Measurements from ENCODE around the gene CORIN.
A peak's percentile ranks its signal among the peaks of the same experiment; 100 is the strongest.
"Not testable (repeated sequence)": the region's sequence is repeated elsewhere in the genome, so short reads cannot be mapped to it uniquely, and the experiment has no call there.

Gene CORIN

DNA sequence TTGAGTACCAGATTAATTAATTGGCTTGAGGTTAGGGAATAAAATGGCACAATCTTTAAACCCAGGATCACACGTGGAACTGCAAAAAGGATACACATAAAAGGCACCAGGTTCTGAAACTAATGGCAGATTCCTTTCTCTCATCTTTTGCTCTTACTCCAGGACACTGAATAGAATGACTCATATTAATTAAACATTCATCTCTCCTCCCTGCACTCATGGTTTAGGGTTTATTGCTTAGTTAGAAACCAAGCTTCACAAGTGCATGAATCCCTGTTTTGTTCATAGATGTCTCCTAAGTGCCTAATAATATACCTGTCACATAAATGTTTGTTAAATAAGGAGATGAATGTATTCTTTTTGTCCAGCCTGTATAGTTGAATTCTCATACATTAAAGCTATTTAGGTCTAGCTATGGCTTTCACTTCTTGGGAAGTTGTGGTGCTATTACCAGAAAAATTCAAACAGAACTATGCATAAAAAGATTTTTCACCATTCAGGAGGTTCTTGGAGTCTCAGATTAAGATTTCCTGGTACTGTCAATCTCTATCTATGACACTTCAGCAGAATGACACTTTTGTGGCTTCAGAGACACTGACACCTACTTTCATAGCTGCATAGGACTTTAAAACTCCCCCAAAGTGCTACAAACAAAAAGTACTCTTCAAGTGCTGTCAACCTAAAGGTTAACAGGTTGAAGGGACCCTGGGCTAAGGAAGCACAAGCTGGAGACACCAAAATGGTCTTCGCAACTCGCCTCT is 7.4 kb downstream of the CORIN start:
- DNase-seq = no peak

DNA sequence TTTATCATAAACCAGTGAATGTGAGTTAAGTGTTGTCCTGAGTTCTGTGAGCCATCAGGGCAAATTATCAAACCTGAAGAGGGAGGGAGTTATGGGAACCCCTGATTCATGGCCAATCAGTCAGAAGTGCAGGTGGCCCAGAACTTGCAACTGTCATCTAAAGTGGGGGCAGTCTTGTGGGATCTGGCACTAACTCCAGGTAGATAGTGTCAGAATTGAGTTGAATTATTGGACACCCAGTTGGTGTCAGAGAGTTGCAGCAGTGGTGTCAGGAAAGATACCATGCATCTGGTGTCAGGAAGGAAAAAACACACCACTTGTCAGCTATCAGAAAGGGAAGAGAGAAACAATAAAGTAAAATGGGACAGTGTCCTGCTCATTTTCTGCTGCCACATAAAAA is 8.4 kb downstream of the CORIN start:
- no peak for DNase-seq

DNA sequence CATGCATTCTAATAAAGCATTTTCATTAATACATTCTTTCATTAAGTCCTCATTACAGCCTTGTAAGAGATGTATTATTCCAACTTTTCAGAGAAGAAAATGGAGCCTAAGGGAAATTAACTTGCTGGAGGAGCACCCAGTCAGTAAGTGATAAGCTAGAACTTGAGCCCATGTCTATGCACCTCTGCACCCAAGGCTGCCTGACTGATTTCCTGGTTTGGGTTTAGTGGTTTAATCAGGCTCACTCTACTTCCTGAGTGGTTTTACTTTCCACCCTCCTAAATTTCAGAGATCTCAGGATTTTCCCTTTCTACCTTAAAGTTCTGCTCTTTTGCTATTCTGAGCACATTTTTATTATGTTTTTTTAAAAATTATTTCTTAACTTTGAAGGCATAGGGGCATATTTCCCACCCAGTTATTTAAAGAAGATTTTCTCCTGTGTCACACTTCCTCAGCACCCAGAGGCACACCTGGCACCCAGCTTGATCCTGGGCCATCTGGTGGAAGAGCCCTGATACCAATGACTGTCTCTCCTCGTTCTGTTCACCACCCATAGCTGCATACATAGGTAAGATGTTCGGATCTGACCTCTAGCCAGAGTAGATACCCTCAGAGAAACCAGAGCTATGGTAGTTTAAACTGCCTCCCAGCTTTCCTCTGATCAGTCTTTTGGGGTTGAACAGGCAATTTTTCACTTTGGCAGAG is 10.4 kb downstream of the CORIN start:
- no peak for DNase-seq

DNA sequence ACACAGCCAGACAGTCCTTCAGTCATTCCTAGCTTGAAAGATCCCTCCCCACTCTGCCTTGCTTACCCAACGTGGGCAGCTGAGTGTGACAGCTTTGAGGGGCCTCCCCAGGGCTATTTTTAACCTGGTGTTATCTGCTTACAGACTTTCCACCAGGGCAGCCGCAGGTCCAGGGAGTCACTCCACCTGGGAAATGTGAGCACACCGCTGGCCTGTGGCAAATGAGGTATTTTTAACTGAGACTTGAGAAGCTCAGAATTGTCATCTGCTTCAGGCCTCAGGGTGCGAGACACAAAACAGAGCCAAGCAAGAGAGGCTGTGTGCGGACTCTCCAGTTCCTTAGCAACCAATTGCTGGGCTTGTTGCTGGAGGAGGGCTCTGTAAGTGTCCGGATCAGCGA is 13.0 kb downstream of the CORIN start:
- DNase-seq = peak; percentile 25

DNA sequence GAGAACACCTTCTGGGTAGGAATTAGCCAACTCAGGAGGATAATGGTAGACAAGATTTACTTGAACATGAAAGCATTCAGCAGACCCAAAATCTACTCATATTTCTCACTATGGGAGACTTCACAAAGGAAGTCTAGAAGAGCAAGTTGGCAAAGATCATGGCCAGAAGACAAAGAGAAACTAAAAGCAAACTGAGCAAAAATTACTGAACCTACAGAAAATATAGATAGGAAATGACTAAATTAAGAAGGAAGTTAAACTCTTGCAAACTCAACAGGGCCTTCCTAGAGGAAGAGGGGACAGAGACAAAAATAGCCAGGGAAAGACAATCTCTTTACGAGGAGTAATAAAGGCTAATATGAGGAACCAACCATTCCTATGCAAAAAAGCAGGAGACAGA is 18.7 kb downstream of the CORIN start:
- DNase-seq = no peak

DNA sequence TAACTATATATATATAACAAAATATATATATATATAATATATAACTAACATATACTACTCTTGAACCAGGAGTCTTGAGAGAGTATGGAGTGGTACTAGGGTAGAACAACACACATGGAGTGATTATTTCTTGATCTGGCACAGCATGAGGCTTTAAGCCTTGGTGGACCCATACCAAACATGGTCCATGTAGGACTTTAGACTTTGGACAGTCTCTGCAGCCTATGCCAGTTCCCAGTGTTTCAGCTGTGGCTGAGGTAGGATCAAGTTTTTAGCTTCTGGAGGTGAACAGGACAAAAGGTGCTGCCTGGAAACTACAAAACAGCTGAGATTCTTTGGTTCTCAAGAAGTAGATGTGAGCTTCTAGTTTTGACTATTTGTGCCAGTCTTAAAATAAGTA is 20.6 kb downstream of the CORIN start:
- DNase-seq = no peak

DNA sequence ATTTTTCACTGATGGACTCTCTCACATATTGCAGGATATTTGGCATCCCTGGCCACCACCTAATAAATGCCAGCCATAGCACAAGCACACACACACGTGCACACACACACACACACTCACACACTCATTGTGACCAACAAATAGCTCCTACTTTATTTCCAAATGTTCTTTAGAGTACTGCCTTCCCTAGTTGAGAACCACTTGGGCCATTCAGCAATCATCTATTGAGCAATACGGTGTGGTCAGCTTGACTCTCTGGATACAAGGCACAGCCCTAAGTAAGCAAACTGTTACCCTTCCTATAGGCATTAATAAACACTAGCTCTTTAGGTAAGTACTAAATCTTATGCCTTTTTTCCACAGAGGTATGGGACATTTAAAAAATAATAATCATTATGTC is 21.1 kb downstream of the CORIN start:
- no peak for DNase-seq

DNA sequence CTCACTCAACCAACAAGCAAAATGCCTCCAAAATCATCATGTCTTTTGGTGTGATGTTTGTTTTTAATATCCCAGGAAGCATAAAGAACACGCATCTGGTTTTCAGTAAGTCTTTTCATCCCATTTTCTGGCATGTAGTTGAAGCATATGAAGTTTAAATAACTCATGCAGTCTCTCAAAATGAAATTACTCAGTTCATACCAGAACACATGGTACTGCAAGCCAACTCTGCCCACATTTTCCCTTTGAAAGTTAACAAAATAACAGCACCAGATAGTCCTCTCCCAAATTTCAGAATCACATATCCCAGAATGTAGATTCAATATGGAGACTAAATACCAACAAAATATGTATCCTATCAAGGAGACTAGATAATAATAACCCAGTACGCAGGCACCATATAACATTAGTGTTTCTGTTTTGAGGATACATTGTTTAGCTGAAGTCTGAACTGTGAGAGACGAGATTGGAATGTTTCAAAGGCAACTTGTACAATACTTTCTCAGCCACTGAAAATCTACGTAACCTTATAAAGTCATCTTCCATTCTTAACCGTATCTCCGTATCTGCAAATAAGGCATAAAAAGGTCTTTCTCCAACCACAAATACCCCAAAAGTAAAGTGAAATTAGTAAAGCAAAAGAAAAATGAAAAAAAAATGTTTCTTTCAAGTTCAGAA is 23.1 kb downstream of the CORIN start:
- no peak for DNase-seq

DNA sequence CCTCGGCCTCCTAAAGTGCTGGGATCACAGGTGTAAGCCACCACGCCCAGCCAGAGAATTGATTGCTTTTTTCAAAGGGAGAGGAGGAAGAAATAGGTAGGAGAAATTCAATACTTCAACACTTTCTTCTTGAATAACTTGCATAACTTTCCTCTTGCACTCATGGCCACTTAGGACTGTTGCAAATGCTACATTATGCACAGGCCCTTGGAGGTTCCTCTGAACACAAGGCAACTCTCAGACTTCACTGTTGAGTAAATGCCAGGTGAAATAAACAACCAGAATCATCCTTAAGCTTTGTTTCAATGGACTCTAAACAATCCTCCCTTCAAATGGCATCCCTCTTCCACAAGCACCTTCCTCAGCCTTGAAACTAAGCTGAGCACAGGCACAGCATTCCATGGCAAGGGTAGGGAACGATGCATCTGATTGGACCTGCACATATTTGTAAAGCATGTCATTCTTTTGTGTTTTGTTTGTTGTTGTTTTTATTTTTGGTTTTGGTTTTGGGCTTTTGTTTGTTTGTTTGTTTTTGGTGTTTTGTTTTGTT is 28.1 kb downstream of the CORIN start:
- no peak for DNase-seq

DNA sequence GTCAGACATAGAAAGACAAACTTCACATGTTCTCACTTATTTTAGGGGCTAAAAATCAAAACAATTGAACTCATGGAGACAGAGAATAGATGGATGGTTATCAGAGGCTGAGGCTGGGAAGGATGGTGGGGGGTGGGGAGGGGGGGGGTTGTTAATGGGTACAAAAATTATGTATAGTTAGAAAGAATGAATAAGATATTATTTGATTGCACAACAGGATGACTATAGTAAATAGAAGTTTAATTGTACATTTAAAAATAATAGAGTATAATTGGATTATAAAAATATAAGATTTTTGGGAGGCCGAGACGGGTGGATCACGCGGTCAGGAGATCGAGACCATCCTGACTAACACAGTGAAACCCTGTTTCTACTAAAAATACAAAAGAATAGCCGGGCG is 33.3 kb downstream of the CORIN start:
- no peak for DNase-seq

DNA sequence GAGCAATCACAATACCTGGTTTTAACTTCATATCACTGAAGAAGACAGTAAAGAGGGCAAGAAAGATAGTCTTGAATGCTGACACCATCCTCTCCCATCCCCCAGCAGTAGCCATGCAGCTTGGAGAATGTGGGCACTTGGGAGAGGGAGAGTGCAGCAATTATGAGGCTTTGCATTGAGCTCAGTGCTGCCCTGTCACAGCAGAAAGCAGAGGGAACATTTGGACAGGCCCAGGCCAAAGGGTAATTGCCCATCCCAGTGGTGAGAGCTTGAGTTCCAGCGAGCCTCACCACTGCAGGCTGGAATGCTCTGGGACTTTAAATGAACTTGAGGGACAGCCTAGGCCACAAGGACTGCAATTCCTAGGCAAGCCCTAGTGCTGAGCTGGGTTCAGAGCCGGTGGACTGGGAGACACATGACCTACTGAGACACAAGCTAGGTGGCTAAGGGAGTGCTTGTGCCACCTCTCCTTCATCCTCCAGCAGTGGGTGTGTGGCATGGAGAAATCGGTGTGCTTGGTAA is 36.3 kb downstream of the CORIN start:
- DNase-seq = no peak

DNA sequence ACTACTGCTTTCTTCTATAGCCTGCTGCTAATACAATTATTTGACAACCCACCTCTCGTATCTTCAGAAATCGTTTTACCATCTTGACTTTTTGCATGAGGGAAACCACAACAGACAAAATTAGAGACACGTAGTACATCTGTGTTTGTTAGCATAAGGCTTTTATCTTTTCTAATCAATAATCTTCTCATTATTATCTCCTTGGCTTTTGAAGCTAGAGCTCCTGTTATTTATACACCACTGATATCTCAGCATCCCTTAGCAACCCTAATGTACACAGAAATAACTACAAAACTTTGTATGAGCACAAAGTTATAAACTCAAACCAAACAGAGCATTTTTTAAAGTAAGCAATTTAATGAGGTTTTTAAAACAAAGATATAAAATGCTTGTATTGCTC is 39.7 kb downstream of the CORIN start:
- no peak for DNase-seq

DNA sequence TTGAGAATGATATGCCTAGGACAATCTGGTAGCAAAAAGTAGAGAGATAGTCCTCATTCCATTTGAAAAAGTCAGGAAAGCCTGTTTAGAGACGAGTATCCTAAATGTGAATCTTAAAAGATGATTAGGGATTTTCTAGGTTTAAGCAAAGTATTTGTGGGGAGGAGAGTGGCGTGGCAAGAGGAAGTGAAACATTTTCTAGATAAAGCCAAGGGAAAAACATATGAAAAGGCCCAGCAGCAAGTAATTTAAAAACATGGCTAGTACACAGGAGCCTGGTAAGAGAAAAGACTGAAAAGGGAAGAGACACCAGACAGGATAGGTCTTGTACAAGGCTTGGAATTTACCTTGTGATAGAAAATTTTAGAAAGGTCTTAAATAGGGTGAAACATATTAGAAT is 45.9 kb downstream of the CORIN start:
- no peak for DNase-seq

DNA sequence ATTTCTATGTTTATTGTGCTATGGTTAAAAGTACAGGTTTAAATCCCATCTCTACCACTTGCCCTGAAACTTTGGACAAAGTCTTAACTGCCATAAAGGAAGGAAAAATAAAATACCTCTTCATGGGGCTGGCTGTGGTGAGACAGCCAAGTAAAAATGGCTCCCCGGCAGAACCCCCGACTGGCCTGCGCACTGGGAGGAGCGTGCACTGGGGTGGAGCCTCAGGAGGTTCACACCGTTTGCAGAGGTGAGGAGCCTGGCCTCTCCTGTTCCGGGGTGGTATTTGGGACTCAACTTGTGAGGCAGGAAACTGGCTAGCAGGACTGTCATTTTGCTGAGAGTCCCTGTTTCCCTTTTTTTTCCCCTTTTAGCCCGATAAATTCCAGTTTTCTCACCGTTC is 47.8 kb downstream of the CORIN start:
- no peak for DNase-seq

DNA sequence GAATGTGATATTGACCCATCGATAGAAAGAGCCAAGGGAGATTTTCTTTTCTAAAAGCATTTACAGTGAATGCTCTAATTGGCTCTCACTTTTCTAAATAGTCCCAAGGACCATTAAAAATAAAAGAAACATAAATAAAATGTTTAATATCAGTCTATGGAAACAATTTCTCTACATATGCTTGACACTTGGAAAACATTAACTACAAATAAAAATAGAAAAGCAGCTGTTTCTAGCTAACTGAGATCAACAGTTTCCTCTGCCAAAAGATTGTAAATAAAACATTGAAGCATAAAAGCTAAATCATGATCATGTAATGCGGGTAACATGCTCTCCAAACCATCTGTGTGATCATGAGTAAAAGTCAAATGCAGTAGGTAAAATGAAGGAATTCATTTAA is 49.7 kb downstream of the CORIN start:
- no peak for DNase-seq

DNA sequence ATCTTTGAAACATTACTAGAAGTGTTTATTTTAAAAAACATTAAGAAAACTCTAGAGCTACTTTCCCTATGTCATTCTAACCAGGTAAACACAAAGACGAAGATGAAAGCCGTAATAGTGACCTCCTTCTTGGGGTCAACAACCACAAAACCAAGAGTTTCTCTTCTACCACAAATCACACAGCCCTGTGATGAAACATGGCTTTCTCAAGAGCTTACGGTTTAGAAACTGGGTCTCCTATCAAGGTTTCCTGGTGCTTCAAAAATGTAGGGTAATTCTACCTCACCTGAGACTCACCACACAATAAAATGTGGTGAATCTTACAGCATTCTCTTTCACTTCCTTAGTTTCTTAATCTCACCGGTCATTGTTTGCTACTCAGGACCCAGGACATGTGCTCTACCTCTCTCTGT is 50.9 kb downstream of the CORIN start:
- DNase-seq = no peak

DNA sequence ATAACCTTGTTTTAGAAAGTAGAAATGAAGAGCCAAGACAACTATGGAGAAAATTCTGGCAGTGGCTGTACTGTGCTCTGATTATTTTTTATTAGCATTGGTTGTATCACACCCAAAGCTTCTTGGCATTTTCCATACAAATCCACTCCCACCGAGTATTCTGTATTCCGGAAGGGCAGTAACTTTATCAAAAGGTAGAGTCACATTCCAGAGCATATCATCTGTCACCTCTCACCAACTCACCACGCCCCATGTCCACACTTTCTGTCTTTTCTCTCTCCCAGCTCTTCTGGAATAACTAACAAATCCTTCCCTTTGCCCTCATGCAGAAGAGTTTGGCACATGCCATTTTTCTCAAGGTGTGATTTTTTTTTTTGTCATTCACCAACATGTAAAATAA is 52.7 kb downstream of the CORIN start:
- DNase-seq = no peak

DNA sequence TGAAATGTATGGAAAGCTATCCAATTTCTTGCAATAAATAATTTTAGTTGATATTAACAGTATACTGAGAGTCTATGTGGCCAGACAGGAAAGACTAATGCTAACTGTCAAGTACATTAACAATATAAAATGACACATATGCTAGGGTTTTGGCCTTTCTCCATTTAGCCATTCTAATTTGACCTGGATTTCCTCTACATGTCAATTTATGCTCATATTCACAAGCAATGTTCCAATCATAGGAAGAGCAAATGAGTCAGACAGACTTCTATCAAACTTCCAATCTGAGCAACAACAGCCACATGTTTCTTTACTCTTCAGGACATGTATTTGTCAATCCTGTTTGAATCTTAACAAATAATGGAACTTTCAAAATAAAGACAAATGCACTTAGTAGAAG is 53.6 kb downstream of the CORIN start:
- no peak for DNase-seq

DNA sequence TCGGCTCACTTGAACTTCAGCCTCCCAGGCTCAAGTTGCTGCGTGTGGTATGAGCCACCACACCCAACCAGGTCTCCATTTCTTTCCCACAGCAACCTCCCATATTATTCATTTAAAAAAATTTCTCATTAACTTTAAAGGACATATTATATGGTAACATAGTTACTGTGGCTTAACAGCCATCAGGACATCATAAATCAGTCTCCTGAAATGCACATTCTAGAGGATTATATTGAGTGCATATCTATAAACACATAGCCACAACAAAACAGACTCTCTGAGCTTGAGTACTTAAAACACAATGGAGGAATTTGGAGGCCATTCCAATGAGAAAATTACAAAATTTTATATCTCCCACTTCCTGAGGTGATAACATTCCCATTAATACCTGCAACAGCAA is 61.5 kb downstream of the CORIN start:
- DNase-seq = no peak

DNA sequence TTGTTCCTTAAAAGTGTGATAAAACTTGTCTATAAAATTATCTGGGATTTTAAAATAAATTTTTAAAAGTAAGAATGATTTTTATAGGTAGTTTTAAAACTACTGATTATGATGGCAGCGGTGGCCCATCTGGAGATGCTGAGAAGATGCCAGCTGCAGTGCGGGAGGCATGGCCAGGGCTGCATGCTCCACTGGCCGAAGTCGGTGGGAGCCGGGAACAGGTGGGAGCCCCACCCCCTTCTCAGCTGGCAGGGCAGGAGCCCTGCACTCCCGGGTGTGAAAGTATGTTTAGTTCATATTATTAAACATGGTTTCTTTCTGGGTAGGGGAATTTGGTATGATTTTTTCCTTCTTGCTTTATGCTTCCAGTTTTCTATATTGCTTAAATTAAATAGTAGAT is 63.8 kb downstream of the CORIN start:
- DNase-seq = no peak

DNA sequence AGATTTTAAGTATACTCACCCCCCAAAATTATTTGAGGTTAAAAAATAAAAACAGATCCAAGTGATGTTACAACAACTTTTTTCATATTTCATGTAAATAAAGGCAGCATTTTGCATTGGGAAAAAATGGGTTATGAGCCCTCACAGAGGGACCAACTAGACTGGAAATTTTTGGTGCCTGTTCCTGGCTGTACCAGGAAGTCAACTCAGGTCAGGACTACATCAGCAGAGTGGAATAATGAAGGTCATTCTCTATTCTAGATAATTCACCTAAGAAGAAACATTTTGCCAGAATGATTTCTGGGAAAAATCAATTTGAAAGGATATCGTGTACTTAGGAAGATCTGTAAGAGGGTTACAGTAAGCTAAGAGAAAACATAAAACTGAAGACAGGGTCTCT is 66.8 kb downstream of the CORIN start:
- no peak for DNase-seq

DNA sequence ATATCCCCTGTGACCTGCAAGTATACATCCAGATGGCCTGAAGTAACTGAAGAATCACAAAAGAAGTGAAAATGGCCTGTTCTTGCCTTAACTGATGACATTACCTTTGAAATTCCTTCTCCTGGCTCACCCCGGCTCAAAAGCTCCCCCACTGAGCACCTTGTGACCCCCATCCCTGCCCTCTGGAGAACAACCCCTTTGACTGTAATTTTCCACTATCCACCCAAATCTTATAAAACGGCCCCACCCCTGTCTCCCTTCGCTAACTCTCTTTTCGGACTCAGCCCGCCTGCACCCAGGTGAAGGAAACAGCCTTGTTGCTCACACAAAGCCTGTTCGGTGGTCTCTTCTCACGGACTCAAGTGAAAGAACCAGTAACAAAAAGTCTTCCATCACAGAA is 69.9 kb downstream of the CORIN start:
- DNase-seq = not testable (repeated sequence)

DNA sequence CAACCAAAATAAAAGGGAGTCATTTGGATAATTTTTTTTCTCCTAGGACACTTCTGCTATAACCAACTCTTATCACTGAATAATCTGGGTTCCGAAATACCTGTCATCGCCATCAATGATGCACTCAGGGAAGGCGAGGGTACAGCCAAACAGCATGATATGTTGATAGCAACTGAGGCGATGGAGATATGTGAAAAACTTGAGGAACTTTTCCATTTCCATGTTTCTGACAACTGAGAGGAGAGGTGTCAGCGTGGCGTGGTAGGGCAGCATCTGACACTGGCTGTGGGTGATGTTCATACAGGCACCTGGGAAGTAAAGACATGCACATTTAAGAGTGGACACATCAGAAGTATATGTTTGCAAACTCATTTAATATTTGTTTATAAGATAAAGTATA is 74.6 kb downstream of the CORIN start:
- DNase-seq = no peak
